Superior temporal gyrus (tissue), 1 donor: ENCODE measurements around the gene TAS1R1.

ENCODE experiments used
- DNase-seq: peaks from one replicate; pipeline ENCODE4 v3.0.0-alpha.2; 2016; ENCODE audit errors: extremely low spot score

The TAS1R1 gene

GRCh38 chr1:6554907-6555778, at the start of gene TAS1R1:
Gene TAS1R1 (plus strand): TSS chr1:6555307. CDS start chr1:6555374, 67 bp downstream.
- DNase-seq = no peak

- no peak for DNase-seq
Observed at GRCh38 chr1:6505367-6506209, 49.5 kb upstream of the TAS1R1 start.

- DNase-seq = no peak
Observed at GRCh38 chr1:6506210-6507036, 48.7 kb upstream of the TAS1R1 start.

- DNase-seq = no peak
Observed at GRCh38 chr1:6507037-6507428, 48.1 kb upstream of the TAS1R1 start.

- no peak for DNase-seq
Observed at GRCh38 chr1:6507461-6507911, 47.6 kb upstream of the TAS1R1 start.

GRCh38 chr1:6508154-6508815, 46.8 kb upstream of the TAS1R1 start:
- no peak for DNase-seq

GRCh38 chr1:6508816-6509189, 46.3 kb upstream of the TAS1R1 start:
- DNase-seq = no peak

GRCh38 chr1:6509220-6509918, 45.7 kb upstream of the TAS1R1 start:
- DNase-seq = no peak

GRCh38 chr1:6509919-6510291, 45.2 kb upstream of the TAS1R1 start:
- no peak for DNase-seq

GRCh38 chr1:6510493-6510892, 44.6 kb upstream of the TAS1R1 start:
- DNase-seq = no peak

- DNase-seq = no peak
Observed at GRCh38 chr1:6511056-6511455, 44.1 kb upstream of the TAS1R1 start.

GRCh38 chr1:6511561-6512244, 43.4 kb upstream of the TAS1R1 start:
- DNase-seq = no peak

GRCh38 chr1:6512245-6512907, 42.7 kb upstream of the TAS1R1 start:
- DNase-seq = no peak

GRCh38 chr1:6512908-6513280, 42.2 kb upstream of the TAS1R1 start:
- no peak for DNase-seq

GRCh38 chr1:6513320-6513801, 41.7 kb upstream of the TAS1R1 start:
- DNase-seq = no peak

- DNase-seq = no peak
Observed at GRCh38 chr1:6515771-6516170, 39.3 kb upstream of the TAS1R1 start.

GRCh38 chr1:6517435-6517851, 37.7 kb upstream of the TAS1R1 start:
- no peak for DNase-seq

- no peak for DNase-seq
Observed at GRCh38 chr1:6519491-6519934, 35.6 kb upstream of the TAS1R1 start.

- DNase-seq = peak; percentile 55
Observed at GRCh38 chr1:6519935-6520671, 35.0 kb upstream of the TAS1R1 start.
